Osteoblast (primary cell): ENCODE measurements around the gene MYLK4. TPM values are rescaled to one million over a fixed set of nuclear protein-coding genes. Genes with fewer than 3 reads are reported as not detected.

Source experiments
- DNase-seq: peaks from one replicate; pipeline ENCODE4 v3.0.0; 2011; ENCODE audit warnings: low spot score, mixed read lengths; ENCODE audit not compliant: insufficient read length; ENCODE audit errors: missing footprints
- H2AFZ ChIP-seq: 2 replicates; pipeline ENCODE4 v1.6.0; 2011; ENCODE audit warnings: mild to moderate bottlenecking, low read length
- H3K27ac ChIP-seq: 2 replicates; pipeline ENCODE4 v1.5.1; 2011; ENCODE audit warnings: mild to moderate bottlenecking, low read depth, low read length, moderate library complexity
- H3K27me3 ChIP-seq: 2 replicates; pipeline ENCODE4 v1.6.0; 2012; ENCODE audit warnings: mild to moderate bottlenecking, control low read depth, inconsistent platforms, low read length, moderate library complexity; ENCODE audit not compliant: insufficient read depth
- H3K36me3 ChIP-seq: 2 replicates; pipeline ENCODE4 v1.5.1; 2011; ENCODE audit warnings: mild to moderate bottlenecking, low read length, control low read depth, moderate library complexity; ENCODE audit not compliant: insufficient read depth
- H3K4me1 ChIP-seq: 2 replicates; pipeline ENCODE4 v1.5.1; 2011; ENCODE audit warnings: mild to moderate bottlenecking, low read length, control low read depth, moderate library complexity; ENCODE audit not compliant: insufficient read depth
- H3K4me2 ChIP-seq: 2 replicates; pipeline ENCODE4 v1.6.0; 2011; ENCODE audit warnings: mild to moderate bottlenecking, low read length; ENCODE audit not compliant: insufficient read depth
- H3K4me3 ChIP-seq: fragments of 200-600 bp; sonication (generic); 3 replicates; pipeline ENCODE4 v1.5.1; 2012; ENCODE audit warnings: mild to moderate bottlenecking, low read length, inconsistent platforms; ENCODE audit not compliant: insufficient read depth
- H3K79me2 ChIP-seq: 2 replicates; pipeline ENCODE4 v1.6.0; 2012; ENCODE audit warnings: mild to moderate bottlenecking, low read length, control low read depth, inconsistent platforms; ENCODE audit not compliant: insufficient read depth
- H3K9me3 ChIP-seq: 2 replicates; pipeline ENCODE4 v1.5.1; 2011; ENCODE audit warnings: low read depth, low read length, control low read depth
- H4K20me1 ChIP-seq: 2 replicates; pipeline ENCODE4 v1.6.0; 2012; ENCODE audit warnings: mild to moderate bottlenecking, low read length, control low read depth; ENCODE audit not compliant: insufficient read depth
- total RNA-seq: library from RNA; depleted of rRNA; stranded (reverse); fragments of >200 nt; gene quantifications from 2 replicates; pipeline ENCODE4 v1.2.3, GENCODE V29; 2012
- TF ChIP-seq, protein P1 (sequence below): IDR thresholded peaks from 2 replicates; pipeline ENCODE4 v1.5.1; 2011; ENCODE audit warnings: mild to moderate bottlenecking, low read depth, low read length, moderate library complexity; ENCODE audit errors: extremely low read depth

MYLK4 gene
- total RNA-seq, 1 donor: 0.36 TPM

DNA sequence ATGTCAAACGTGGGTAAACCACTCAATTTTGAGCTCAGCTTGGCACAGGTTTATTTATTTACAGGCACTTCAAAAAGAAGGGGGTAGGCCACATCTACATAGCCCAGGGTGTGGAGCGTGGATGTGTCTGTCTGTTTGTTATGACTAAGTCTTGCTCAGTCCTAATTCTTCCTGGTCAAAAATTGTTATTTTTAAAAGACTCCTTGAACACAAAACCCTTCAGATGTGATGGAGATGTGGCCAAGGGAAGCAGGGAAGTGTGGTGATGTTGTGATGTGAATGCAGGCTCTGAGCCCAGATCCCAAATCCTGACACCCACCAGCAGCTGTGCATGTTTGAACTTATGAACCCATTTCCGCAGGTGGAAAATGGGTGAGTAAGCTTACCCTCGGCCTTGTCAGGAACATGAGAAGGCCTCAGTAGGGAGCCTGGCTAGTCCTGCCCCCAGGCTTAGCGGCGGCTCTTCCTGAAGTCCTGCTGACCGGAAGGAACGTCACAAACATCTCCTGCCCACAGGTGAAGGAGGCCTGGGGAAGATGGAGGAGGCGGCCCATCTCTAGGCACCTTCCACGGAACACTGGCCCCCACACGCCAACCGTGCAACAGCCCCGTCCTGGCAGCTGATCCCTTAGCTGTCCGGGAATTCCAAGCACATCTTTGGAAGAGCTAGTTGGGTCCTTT is 119.7 kb downstream of the MYLK4 start:
- H3K27me3 ChIP-seq: no peaks in the 10 kb centered on the region
- no peaks in the 10 kb centered on the region for H3K9me3 ChIP-seq
- peak; percentile 62 for DNase-seq
- TF ChIP-seq, protein P1, sequence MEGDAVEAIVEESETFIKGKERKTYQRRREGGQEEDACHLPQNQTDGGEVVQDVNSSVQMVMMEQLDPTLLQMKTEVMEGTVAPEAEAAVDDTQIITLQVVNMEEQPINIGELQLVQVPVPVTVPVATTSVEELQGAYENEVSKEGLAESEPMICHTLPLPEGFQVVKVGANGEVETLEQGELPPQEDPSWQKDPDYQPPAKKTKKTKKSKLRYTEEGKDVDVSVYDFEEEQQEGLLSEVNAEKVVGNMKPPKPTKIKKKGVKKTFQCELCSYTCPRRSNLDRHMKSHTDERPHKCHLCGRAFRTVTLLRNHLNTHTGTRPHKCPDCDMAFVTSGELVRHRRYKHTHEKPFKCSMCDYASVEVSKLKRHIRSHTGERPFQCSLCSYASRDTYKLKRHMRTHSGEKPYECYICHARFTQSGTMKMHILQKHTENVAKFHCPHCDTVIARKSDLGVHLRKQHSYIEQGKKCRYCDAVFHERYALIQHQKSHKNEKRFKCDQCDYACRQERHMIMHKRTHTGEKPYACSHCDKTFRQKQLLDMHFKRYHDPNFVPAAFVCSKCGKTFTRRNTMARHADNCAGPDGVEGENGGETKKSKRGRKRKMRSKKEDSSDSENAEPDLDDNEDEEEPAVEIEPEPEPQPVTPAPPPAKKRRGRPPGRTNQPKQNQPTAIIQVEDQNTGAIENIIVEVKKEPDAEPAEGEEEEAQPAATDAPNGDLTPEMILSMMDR: no peak
- H3K4me2 ChIP-seq: peak overlapping the region; percentile 61
- H3K79me2 ChIP-seq: no peaks in the 10 kb centered on the region
- H3K4me3 ChIP-seq: no peak overlapping the region
- H2AFZ ChIP-seq: peak overlapping the region; percentile 2
- no peaks in the 10 kb centered on the region for H4K20me1 ChIP-seq
- no peaks in the 10 kb centered on the region for H3K36me3 ChIP-seq
- H3K27ac ChIP-seq: peak overlapping the region; percentile 92
- H3K4me1 ChIP-seq: peaks cover 53% of the 10 kb centered on the region

DNA sequence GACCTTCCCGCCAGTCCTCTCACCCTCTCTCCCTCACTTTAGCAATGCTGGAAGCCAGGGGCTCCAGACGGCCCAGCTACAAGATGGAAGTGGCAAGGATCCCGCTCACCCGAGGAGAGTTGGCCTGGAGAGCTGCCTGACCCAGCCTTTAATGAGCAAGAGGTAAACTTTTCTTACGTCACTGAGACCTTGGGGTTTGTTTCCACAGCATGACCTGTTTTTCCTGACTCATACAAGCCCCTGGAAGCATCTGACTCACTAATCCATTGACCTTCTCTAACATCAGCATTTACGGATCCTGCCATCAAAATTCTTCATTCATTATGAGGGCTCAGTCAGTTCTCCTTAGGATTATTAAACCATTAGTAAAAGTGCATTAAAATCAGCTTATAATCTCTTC is 120.4 kb downstream of the MYLK4 start:
- Histone ChIP-seq H3K9me3 (no peaks in the 10 kb centered on the region), H3K79me2 (no peaks in the 10 kb centered on the region), H3K27ac (peak overlapping the region; percentile 92), H3K4me1 (peaks cover 59% of the 10 kb centered on the region), H3K27me3 (no peaks in the 10 kb centered on the region), H3K4me3 (no peak overlapping the region), H2AFZ (no peak overlapping the region), H3K36me3 (no peaks in the 10 kb centered on the region), H3K4me2 (peak overlapping the region; percentile 61), H4K20me1 (no peaks in the 10 kb centered on the region)
- peak; percentile 87 for DNase-seq
- TF ChIP-seq, protein P1: no peak

DNA sequence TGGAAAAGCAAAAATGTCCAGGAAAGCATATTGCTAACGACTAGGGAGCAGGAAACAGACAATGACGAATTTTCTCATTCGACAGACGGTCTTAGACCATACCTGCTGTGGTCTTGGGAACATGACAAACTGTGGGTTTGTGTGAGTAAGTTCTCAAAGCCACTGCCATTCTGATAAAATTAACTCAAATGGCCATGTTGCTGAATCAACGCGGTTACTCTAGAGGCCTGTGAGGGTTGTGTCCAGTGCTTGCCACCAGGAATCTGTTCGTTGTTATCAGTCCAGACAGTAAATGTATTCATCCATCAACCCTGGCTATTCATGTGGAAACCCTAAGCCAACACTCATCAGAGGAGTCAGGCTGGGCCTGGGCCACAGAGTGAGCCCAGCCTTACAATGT is 124.3 kb downstream of the MYLK4 start:
- peak; percentile 44 for DNase-seq
- H3K27me3 ChIP-seq: no peaks in the 10 kb centered on the region
- peak overlapping the region; percentile 32 for H2AFZ ChIP-seq
- H4K20me1 ChIP-seq: no peaks in the 10 kb centered on the region
- no peaks in the 10 kb centered on the region for H3K36me3 ChIP-seq
- peak overlapping the region; percentile 23 for H3K4me2 ChIP-seq
- H3K4me1 ChIP-seq: peaks cover 41% of the 10 kb centered on the region
- H3K27ac ChIP-seq: peak overlapping the region; percentile 81
- H3K79me2 ChIP-seq: no peaks in the 10 kb centered on the region
- TF ChIP-seq, protein P1: no peak
- H3K9me3 ChIP-seq: no peaks in the 10 kb centered on the region
- no peak overlapping the region for H3K4me3 ChIP-seq

DNA sequence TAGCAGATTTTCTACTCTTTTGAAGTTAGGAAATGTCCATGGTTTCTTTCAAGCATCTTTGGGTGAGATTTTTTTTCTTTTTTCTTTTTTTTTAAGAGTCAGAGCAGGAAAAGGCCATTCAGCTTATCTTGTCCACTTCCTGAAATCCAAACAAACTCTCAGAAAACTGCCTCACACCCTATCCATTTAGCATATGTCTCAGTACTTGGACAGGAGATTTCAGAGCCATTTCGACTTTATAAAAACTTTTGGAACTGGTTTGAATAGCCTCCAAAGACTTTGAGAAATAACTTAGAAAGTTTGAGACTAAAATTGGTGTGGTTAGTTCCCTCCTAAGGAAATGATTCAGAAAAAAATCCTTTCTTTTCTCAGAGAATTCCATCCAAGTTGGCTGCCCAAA is 125.1 kb downstream of the MYLK4 start:
- Histone ChIP-seq H3K9me3 (no peaks in the 10 kb centered on the region), H3K4me2 (peak overlapping the region; percentile 23), H3K27me3 (no peaks in the 10 kb centered on the region), H3K27ac (peak overlapping the region; percentile 81), H3K79me2 (no peaks in the 10 kb centered on the region), H3K36me3 (no peaks in the 10 kb centered on the region), H2AFZ (no peak overlapping the region), H3K4me1 (peaks cover 33% of the 10 kb centered on the region), H3K4me3 (no peak overlapping the region), H4K20me1 (no peaks in the 10 kb centered on the region)
- no peak for DNase-seq
- TF ChIP-seq, protein P1: no peak
